Measurements from ENCODE around the gene HHIPL2.
"Not testable (repeated sequence)": the region's sequence is repeated elsewhere in the genome, so short reads cannot be mapped to it uniquely, and the experiment has no call there.

Gene HHIPL2

GRCh38 chr1:222539951-222540597 lies 7.8 kb downstream of the HHIPL2 start:
- no peak for DNase-seq

GRCh38 chr1:222535455-222535854 lies 12.4 kb downstream of the HHIPL2 start:
- DNase-seq, result no peak

GRCh38 chr1:222530852-222531251 lies 17.1 kb downstream of the HHIPL2 start:
- DNase-seq, result no peak

- no peak for DNase-seq
Measured at GRCh38 chr1:222529916-222530315, 18.0 kb downstream of the HHIPL2 start.

GRCh38 chr1:222529181-222529580 lies 18.7 kb downstream of the HHIPL2 start:
- no peak for DNase-seq

- DNase-seq, result no peak
Measured at GRCh38 chr1:222525951-222526350, 22.0 kb downstream of the HHIPL2 start.

- no peak for DNase-seq
Measured at GRCh38 chr1:222523852-222524251, 24.1 kb downstream of the HHIPL2 start.

GRCh38 chr1:222522105-222522915 lies 25.6 kb downstream of the HHIPL2 start:
- DNase-seq, result no peak

GRCh38 chr1:222521299-222522104 lies 26.4 kb downstream of the HHIPL2 start:
- DNase-seq, result no peak

GRCh38 chr1:222489496-222489895 lies 58.4 kb downstream of the HHIPL2 start:
- not testable (repeated sequence) for DNase-seq

- DNase-seq, result not testable (repeated sequence)
Measured at GRCh38 chr1:222487774-222488173, 60.1 kb downstream of the HHIPL2 start.

GRCh38 chr1:222484005-222484404 lies 63.9 kb downstream of the HHIPL2 start:
- DNase-seq, result not testable (repeated sequence)

- not testable (repeated sequence) for DNase-seq
Measured at GRCh38 chr1:222479567-222479966, 68.3 kb downstream of the HHIPL2 start.

GRCh38 chr1:222476436-222476835 lies 71.5 kb downstream of the HHIPL2 start:
- not testable (repeated sequence) for DNase-seq

GRCh38 chr1:222473717-222474116 lies 74.2 kb downstream of the HHIPL2 start:
- DNase-seq, result not testable (repeated sequence)

- DNase-seq, result not testable (repeated sequence)
Measured at GRCh38 chr1:222472776-222473540, 74.9 kb downstream of the HHIPL2 start.

All from GOT3 (cell line).